Measurements from ENCODE around the gene TNFRSF4.

Gene TNFRSF4

GRCh38 chr1:1245178-1245816 lies 31.3 kb upstream of the TNFRSF4 start:
- no peak for DNase-seq

DNA sequence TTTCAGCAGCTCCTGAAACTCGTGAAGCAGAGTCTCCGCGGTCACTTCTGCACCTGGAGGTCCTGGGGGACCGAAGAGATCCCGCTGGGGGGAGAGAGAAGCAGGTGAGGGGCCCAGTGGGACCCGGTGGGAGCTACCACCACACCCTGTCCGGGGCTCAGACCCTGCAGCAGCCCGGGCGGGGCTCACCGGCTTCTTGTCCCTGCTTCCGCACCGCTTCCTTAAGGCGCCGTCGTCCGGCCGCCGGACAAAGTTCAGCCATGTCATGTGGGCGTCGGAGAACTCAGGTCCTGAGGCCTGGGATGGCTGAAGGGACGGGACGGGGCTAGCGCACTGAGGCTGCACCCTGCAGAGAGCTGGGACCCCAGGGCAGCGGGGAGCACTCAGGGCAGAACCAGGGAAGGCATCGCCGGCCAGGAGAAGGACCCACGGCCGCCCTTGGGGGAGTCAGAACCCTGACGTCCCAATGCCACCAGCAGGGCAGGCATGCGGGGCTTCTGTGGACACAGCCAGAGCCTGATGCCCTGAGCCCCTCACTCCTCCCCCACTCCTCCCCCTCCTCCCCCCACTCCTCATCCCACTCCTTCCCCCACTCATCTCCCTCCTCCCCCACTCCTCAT lies 30.3 kb upstream of the TNFRSF4 start:
- no peak for DNase-seq

DNA sequence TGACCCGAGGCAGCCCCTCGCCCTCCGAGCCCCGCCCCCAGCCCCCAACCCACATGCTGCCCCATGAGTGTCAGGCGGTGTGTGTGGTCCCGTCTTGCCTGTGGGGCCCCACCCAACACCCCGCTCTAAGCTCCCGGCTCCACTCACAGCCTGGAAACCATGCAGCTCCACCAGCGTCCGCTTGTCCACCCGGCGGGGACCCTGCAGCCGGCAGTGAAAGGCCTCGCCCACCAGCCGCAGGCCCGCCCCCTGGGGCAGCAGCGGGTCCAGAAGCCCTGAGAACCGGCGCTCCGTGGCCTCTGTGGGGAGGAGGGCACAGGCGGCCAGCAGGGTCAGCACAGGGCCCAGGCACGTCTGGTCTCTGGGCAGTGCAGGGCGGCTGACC lies 29.8 kb upstream of the TNFRSF4 start:
- no peak for DNase-seq

DNA sequence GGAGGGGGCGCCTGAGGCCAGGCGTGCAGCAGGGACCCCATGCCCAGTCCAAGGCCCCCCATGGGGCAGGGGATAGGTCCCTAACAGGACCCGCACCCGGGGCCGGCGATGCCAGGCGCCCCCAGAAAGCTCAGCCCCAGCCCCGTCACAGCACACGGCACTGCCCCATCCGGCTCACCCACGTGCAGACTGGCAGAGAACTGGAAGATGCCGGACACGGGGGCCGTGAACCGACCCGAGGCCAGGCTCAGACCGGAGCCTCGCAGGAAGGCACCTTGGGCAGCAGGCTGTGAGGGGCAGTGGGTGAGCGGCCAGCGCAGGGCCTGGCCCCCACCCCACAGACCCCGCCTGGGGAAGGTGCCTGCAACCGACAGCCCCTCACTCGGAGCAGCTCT lies 29.3 kb upstream of the TNFRSF4 start:
- DNase-seq: no peak

- no peak for DNase-seq
These were observed 28.7 kb upstream of the TNFRSF4 start for GRCh38 chr1:1242461-1243265.

DNA sequence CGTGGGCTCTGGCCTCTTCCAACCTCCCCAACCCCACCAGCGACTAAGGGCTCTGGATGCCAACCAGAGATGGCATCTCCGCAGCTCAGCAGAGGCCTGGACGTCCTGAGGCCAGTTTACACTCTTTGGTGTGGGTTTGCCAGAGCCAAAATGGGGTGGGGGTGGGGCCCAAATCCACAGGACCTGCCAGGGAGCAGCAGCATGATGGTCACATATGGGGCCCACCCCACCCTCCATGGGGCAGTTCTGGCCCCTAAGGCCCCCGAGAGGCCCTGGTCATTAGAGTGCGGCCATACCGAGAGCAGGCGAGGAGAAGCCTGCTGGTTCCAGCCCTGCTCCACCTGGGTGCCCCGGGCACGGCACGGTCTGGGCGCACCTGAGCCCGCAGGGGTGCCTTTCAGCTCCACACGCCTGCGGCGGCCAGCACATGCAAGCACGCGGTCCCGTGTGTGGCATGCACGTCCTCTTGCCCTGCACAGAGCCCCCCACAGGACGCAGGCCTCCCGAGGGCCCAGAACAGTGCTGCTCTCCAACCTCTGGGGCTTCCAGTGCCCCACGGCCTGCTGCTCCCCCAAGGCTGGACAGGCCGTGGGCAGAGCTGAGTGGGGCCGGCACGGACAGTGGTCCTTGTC lies 27.8 kb upstream of the TNFRSF4 start:
- no peak for DNase-seq

DNA sequence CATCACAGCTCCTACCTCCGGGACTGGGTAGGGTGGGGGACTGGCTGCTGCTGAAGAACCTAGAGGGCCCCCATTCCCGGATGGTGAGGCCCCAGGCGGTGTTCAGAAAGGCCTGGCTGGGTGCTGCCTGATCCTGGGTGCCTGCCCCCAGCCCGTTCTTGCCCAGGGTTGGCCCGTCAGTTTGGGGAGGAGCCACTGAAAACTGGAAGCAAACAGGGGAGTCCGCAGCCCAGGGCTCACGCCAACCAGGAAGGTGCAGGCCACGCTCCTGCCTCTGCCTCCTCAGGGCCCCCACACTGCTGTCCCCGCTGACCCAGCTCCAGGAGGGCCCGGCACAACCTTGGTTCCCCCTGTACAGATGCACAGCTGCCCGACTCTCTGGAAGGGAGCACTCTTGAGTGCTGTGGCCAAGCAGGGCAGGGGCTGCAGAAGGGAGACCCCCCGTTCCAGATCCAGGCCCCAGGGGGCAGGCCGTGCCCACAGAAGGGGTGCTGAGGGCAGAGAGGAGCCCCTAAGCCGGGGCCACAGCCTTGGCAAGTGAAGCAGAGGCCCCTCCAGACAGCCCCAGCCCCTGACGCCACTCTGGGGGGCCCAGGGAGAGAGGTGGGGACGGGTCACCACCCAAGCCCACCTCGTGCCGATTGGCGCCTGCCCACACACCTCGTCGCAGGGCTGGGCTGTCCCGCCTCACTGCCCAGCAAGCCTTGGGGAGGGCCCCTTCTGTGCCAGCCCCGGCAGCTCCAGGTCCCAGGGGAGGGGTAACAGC lies 27.1 kb upstream of the TNFRSF4 start:
- no peak for DNase-seq

DNA sequence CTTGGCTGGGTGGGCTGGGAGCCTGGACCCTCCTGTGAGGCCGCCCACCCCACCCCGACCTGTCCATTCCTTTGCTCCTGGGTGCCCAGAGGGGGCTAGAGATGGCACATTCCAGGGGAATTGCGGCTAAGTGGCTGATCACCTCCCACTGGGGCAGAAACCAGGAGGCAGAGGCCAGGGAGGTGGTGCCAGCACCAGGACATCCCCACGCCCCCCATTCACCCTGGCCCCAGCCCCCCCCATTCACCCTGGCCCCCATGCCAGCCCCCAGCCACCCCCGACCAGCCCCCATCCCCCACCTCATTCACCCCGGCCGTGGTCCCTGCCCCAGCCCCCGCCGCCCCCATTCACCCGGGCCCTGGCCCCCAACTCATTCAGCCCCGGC lies 26.4 kb upstream of the TNFRSF4 start:
- no peak for DNase-seq

DNA sequence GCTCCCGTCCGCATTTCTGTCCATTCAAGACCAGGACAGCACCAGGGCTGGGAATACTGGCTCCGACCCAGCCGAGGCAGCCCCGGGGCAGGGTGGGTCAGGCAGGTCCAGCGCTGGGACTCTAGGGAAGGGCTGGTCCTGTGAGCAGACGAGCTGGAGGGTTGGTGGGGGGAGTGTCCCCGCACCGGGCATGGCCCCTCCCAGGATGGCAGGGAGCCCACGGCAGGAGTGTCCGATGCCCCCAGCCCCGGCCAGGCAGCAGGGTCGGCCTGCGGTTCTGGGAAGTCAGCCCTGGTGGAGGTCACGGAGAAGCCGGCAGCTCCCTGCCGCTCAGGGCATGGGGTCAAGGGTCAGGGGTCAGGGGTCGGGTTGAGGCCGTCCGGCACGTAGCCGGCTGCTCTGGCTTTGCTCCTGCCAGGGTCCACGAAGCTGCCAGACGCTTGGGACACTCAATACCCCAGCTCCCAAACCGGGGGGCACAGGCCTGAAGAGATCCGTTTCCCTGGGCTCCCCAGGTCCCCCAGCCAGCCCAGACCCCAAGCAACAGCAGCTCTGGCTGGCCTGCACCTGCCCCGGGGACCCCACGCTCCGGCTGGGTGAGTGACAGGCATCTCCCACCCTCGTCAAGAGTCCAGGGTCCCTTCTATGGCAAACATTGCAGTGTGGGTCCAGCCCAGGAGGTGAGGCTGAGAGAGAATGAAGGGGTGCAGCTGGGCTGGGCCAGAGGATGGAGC lies 25.8 kb upstream of the TNFRSF4 start:
- no peak for DNase-seq

DNA sequence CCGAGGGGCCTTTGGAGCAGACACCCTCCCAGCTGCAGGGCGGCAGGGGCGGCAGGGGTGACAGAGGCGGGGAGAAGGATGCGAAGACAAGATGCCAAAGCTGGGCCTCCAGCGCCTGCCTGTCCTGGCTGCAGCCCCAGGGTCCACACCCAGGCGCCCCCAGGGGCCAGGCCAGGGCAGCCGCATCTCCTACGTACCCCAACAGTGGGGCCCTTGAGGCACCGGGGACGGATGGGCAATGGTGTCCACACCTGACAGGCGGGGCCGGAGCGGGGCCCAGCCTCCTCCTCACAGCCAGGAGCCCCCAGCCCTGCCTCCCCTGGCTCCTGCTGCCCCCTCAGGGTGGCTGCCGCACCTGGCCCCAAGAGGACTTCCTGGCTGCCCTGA lies 25.3 kb upstream of the TNFRSF4 start:
- DNase-seq: no peak

DNA sequence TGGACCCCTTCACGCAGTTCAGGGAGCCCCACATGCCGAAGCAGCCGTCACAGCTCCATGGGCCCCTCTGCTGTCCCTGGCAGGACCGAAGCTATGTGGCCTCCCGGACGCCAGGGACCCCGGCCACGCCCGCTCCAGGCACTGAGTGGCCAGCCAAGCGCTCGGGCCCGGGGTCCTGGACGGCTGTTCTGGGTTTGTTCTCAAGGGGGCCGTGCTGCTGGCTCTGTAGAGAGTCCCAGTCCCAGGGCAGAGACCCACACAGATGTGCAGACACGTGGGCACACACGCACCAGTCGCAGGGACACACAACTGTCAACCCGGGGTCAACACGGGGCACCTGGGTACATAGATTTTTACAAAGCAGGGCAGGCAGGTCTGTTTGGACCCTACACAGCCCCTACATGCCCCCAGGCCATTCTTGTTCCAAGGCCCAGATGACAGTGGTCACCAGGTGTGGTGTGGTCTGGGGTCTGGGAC lies 24.8 kb upstream of the TNFRSF4 start:
- no peak for DNase-seq

GRCh38 chr1:1237874-1238701 lies 24.1 kb upstream of the TNFRSF4 start:
- DNase-seq: no peak

- DNase-seq: no peak
These were observed 23.3 kb upstream of the TNFRSF4 start for GRCh38 chr1:1236945-1237873.

GRCh38 chr1:1236176-1236763 lies 22.3 kb upstream of the TNFRSF4 start:
- DNase-seq: no peak

DNA sequence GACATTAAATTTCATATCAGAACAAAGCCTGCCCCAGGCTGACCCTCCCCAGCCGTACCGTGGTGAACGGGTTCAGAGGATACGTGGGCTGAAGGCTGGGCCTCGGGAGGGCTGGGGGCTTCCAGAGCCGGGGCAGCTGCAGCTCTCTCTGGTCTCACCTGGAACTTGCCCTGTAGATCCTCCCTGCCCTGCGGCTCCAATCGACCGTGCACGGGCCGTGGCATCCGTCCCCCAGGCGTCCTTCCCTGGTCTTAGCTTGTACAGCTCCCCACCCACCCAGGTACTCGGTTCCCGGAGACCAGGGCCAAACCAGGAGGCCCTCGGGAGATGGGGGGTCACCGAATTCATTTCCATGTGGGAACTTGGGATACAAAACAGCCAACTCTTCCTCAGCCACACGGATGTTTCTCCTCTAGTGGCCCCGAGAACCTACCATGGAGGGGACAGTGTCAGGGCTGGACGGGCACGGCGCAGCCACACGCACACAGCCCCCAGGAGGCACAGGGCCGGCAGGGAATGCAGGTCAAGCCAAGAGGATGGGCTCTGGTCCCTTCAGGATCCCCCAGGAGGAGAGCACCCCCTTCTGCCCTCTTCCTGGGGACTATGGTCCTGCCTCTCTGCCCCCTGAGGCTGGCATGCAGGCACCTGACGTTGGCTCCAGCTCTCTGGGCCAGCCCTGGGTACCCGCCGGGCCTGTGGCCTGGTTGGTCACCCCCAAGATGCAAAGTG lies 21.2 kb upstream of the TNFRSF4 start:
- DNase-seq: no peak

GRCh38 chr1:1234180-1234808 lies 20.3 kb upstream of the TNFRSF4 start:
- no peak for DNase-seq

DNA sequence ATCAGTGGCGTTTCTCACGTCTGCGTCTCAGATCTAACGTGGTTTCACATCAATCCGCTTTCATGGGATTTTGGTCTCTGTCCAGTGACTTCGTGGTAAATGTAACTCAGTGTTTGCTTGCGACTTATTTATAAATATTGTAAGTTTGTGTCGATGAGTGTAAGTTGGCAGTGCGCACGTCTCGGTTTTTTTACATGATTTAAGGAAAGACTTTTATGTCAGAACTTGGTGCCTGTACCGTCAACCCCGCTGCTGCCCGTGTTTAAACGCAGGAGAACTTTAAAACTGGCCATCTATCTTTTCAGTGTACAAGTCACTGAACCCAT lies 19.6 kb upstream of the TNFRSF4 start:
- DNase-seq: no peak

GRCh38 chr1:1232796-1233566 lies 19.0 kb upstream of the TNFRSF4 start:
- DNase-seq: no peak
